Gastrocnemius medialis (tissue), 4 donors: ENCODE data around the gene STRIT1.

Experiments used
- POLR2A ChIP-seq, 2 donors: fragments of 450-650 bp; IDR thresholded peaks; one replicate each; pipeline ENCODE4 v1.6.1; 2017; ENCODE audit warnings: antibody characterized with exemption in 2 of 2, mild to moderate bottlenecking in 2 of 2, moderate library complexity in 2 of 2
- TF ChIP-seq, protein P1 (sequence below), 5 experiments: fragments of 450-650 bp in 3 of 5; fragments of 200-600 bp in 2 of 5; sonication (generic) in 2 of 5; IDR thresholded peaks in 4 of 5; conservative IDR thresholded peaks in 1 of 5; 1 replicate in 4 of 5; 2 replicates in 1 of 5; pipeline ENCODE4 v1.5.1; 2016 to 2019; ENCODE audit warnings: antibody characterized with exemption in 5 of 5, mild to moderate bottlenecking in 3 of 5, moderate library complexity in 3 of 5

DNA sequence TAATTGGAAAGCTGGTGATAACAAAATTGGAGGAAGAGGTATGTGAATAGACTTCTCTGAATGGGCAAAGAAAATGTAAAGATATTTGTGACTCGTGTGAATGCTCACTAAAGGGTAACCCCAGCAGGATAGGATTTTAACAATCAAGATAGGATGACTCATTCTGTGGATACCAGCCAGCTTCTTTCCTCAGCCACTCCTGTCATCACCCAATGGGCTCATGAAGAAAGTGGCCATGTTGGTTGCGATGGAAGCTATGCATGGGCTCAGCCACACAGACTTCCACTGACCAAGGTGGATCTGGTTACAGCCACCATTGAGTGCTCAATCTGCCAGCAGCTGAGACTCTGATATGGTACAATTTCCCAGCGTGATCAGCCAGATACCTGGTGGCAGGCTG lies 40.9 kb downstream of the STRIT1 start:
- TF ChIP-seq, protein P1, sequence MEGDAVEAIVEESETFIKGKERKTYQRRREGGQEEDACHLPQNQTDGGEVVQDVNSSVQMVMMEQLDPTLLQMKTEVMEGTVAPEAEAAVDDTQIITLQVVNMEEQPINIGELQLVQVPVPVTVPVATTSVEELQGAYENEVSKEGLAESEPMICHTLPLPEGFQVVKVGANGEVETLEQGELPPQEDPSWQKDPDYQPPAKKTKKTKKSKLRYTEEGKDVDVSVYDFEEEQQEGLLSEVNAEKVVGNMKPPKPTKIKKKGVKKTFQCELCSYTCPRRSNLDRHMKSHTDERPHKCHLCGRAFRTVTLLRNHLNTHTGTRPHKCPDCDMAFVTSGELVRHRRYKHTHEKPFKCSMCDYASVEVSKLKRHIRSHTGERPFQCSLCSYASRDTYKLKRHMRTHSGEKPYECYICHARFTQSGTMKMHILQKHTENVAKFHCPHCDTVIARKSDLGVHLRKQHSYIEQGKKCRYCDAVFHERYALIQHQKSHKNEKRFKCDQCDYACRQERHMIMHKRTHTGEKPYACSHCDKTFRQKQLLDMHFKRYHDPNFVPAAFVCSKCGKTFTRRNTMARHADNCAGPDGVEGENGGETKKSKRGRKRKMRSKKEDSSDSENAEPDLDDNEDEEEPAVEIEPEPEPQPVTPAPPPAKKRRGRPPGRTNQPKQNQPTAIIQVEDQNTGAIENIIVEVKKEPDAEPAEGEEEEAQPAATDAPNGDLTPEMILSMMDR (IDR thresholded peaks at IDR 0.05 in 4 of 5, conservative IDR thresholded peaks at IDR 0.05 in 1 of 5): no peak
- TF ChIP-seq POLR2A (IDR thresholded peaks at IDR 0.05): no peak
